ENCODE data around the gene CSTPP1.
"Not testable (repeated sequence)": the region's sequence is repeated elsewhere in the genome, so short reads cannot be mapped to it uniquely, and the experiment has no call there.

CSTPP1 gene

GRCh38 chr11:46914910-46915309 lies 21.7 kb upstream of the CSTPP1 start:
- Histone ChIP-seq H3K9ac (ENCODE audit: low read length) (no peak overlapping the region), H3K4me1 (ENCODE audit: control insufficient read depth, insufficient read depth, low read length) (peaks cover 27% of the 10 kb centered on the region), H3K4me3 (ENCODE audit: low read length) (no peak overlapping the region)

DNA sequence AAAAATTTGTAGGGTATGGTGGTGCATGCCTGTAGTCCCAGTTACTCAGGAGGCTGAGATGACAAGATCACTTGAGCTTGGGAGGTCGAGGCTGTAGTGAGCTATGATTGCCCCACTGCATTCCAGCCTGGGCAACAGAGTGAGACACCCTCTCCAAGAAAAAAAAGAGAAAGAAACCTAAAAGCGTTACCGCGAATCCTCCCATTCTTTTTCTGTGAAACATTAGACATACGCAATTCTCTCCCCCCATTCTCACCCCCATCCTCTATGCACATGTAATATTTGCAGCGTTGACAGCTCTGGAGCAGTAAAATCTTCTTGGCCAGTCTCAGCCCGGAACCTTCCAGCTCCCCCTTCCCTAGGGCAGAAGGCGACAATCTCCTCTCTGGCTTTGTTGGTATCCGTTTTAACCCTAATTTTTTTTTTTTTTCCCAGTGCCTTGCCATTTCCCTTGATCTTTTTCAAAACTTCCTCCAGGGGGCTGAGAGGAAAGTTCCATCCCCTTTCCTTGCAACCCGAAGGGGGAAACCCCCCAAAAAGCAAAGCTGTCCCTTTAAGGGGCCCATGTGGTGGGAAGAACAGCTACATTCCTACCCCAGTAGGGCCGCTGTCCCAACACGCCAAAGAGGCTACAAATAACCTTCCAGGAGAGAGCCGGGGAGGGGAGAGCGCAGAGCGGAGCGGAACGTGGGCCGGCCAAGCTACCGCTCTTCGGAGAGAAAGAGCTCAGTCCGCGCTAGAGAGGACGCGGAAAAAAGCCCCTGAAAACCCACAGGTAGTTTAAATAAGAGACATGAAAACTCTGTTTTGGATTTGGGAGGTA lies 20.1 kb upstream of the CSTPP1 start:
- H3K4me1 ChIP-seq (ENCODE audit: control insufficient read depth, insufficient read depth, low read length) = peaks cover 27% of the 10 kb centered on the region
- H3K9ac ChIP-seq (ENCODE audit: low read length) = peak overlapping the region; percentile 63
- H3K4me3 ChIP-seq (ENCODE audit: low read length) = peak overlapping the region; percentile 51
- H3K9me3 ChIP-seq (ENCODE audit: control insufficient read depth, low read length) = no peaks in the 10 kb centered on the region
- H3K36me3 ChIP-seq (ENCODE audit: control insufficient read depth, insufficient read depth, low read length) = no peaks in the 10 kb centered on the region
- H3K27me3 ChIP-seq (ENCODE audit: control insufficient read depth, insufficient read depth, low read length) = peaks cover 10% of the 10 kb centered on the region

More at GRCh38 chr11:46914910-46915309, 21.7 kb upstream of the CSTPP1 start:
- Histone ChIP-seq H3K36me3 (ENCODE audit: control insufficient read depth, insufficient read depth, low read length) (no peaks in the 10 kb centered on the region), H3K27me3 (ENCODE audit: control insufficient read depth, insufficient read depth, low read length) (peaks cover 10% of the 10 kb centered on the region), H3K9me3 (ENCODE audit: control insufficient read depth, low read length) (no peaks in the 10 kb centered on the region)

DNA sequence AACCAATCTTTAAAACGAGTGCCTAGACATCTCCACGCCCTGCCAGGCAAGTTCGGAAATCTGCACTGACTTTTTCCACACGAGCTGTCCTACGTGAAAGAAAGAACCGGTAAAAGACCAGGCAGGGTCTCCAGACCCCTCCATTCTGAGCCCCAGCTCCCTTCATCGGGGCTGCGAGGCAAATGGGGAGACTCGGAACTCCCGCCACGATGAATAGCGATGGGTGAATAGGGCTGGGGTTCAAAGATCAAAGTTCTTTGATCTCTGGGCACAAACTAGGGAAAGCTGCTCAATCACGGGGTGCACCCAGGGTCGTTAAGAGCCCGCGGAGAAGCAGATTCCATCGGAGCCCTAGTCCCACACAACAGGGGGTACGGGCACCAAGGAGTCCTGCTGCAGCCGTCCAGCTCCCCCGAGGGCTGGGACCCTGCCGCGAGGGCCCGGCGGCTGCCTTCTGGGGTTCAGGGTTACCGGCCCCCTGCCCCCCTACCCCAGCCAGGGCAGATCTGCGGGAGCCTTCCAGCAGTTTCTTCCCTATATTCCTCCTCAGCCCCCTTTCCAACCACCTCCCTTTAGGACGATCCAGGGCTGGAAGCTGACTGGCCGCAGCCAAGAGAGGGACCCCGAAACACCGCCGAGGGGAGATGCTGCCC lies 19.3 kb upstream of the CSTPP1 start:
- peak overlapping the region; percentile 51 for H3K4me3 ChIP-seq (ENCODE audit: low read length)
- peaks cover 27% of the 10 kb centered on the region for H3K4me1 ChIP-seq (ENCODE audit: control insufficient read depth, insufficient read depth, low read length)
- no peaks in the 10 kb centered on the region for H3K9me3 ChIP-seq (ENCODE audit: control insufficient read depth, low read length)
- peaks cover 10% of the 10 kb centered on the region for H3K27me3 ChIP-seq (ENCODE audit: control insufficient read depth, insufficient read depth, low read length)
- peak overlapping the region; percentile 63 for H3K9ac ChIP-seq (ENCODE audit: low read length)
- H3K36me3 ChIP-seq (ENCODE audit: control insufficient read depth, insufficient read depth, low read length) = no peaks in the 10 kb centered on the region

- no peaks in the 10 kb centered on the region for H3K36me3 ChIP-seq (ENCODE audit: control insufficient read depth, insufficient read depth, low read length)
- peaks cover 10% of the 10 kb centered on the region for H3K27me3 ChIP-seq (ENCODE audit: control insufficient read depth, insufficient read depth, low read length)
- no peaks in the 10 kb centered on the region for H3K9me3 ChIP-seq (ENCODE audit: control insufficient read depth, low read length)
- peaks cover 23% of the 10 kb centered on the region for H3K4me1 ChIP-seq (ENCODE audit: control insufficient read depth, insufficient read depth, low read length)
- peak overlapping the region; percentile 63 for H3K9ac ChIP-seq (ENCODE audit: low read length)
- peak overlapping the region; percentile 51 for H3K4me3 ChIP-seq (ENCODE audit: low read length)
Observed at GRCh38 chr11:46917762-46918082, 18.8 kb upstream of the CSTPP1 start.

- Histone ChIP-seq H3K27me3 (ENCODE audit: control insufficient read depth, insufficient read depth, low read length) (peaks cover 10% of the 10 kb centered on the region), H3K4me1 (ENCODE audit: control insufficient read depth, insufficient read depth, low read length) (peaks cover 20% of the 10 kb centered on the region), H3K36me3 (ENCODE audit: control insufficient read depth, insufficient read depth, low read length) (no peaks in the 10 kb centered on the region)
Observed at GRCh38 chr11:46918083-46918787, 18.3 kb upstream of the CSTPP1 start, which contains the start of gene LRP4. Gene LRP4, minus strand, starts transcription at chr11:46918550. Its CDS starts 171 bp downstream, at chr11:46918379.

DNA sequence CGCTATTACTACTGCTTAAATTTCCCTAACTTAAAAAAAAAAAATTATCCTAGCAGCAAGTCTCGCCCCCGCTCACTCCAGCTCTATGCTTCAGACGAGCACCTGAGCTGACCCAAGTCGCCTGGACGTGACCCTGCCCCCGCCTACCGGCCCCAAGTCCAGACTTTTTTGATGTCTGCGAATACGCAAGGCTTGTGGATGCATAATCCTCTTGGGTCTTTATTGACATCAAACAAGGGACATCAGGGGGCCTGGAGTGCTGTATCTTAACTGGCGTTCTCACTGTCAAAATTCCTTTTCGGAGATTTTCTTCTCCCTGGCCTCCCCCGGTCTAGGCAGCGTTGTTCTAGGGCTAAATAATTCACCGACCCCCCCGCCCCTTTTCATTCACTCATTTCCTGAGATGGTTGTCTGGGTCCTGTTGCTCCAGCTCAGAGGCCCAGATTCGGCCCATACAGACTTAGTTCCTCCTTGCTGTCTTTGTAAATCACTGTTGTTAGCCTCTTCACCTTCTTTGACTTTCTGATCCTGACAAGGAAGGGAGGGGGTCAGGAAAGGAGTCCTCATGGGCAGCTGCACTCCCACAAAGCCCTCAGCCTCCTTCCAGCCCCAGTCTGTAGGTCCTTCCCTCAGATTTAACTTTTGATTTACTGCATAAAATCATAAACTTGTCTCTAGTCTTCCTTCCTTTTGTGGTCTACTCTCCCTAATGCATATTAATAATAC lies 17.6 kb upstream of the CSTPP1 start:
- peaks cover 10% of the 10 kb centered on the region for H3K27me3 ChIP-seq (ENCODE audit: control insufficient read depth, insufficient read depth, low read length)
- no peaks in the 10 kb centered on the region for H3K36me3 ChIP-seq (ENCODE audit: control insufficient read depth, insufficient read depth, low read length)
- H3K9ac ChIP-seq (ENCODE audit: low read length) = peak overlapping the region; percentile 32
- no peak overlapping the region for H3K4me3 ChIP-seq (ENCODE audit: low read length)
- peaks cover 17% of the 10 kb centered on the region for H3K4me1 ChIP-seq (ENCODE audit: control insufficient read depth, insufficient read depth, low read length)
- no peaks in the 10 kb centered on the region for H3K9me3 ChIP-seq (ENCODE audit: control insufficient read depth, low read length)

More at GRCh38 chr11:46918083-46918787, 18.3 kb upstream of the CSTPP1 start, which contains the start of gene LRP4:
- H3K9ac ChIP-seq (ENCODE audit: low read length) = peak within 1 kb of the TSS; percentile 63
- H3K4me3 ChIP-seq (ENCODE audit: low read length) = peak within 1 kb of the TSS; percentile 51
- no peaks in the 10 kb centered on the region for H3K9me3 ChIP-seq (ENCODE audit: control insufficient read depth, low read length)

DNA sequence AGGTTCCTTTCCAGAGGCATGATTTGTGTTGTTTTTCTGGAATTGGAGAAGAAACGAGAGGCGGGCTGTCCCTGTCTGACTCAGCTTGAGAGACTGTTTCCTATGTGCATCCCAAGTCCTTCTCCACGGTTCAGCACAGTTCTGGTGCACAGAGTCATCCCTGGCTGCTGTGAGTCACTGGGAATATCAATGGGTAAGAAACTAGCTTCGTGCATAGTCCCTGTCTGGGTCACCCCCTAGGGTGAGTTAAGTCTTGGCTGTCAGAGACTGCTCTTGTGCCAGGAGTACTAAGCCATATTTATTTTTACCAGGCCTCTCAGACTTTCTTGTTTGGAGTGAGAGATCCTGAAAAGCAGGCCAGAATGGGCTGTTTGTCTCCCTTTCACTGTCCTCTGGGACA lies 15.8 kb upstream of the CSTPP1 start:
- peaks cover 12% of the 10 kb centered on the region for H3K4me1 ChIP-seq (ENCODE audit: control insufficient read depth, insufficient read depth, low read length)
- H3K9me3 ChIP-seq (ENCODE audit: control insufficient read depth, low read length) = no peaks in the 10 kb centered on the region
- no peaks in the 10 kb centered on the region for H3K36me3 ChIP-seq (ENCODE audit: control insufficient read depth, insufficient read depth, low read length)
- peaks cover 10% of the 10 kb centered on the region for H3K27me3 ChIP-seq (ENCODE audit: control insufficient read depth, insufficient read depth, low read length)
- peak overlapping the region; percentile 26 for H3K9ac ChIP-seq (ENCODE audit: low read length)
- no peak overlapping the region for H3K4me3 ChIP-seq (ENCODE audit: low read length)

GRCh38 chr11:46927928-46928327 lies 8.6 kb upstream of the CSTPP1 start:
- H3K36me3 ChIP-seq (ENCODE audit: control insufficient read depth, insufficient read depth, low read length); H3K9me3 ChIP-seq (ENCODE audit: control insufficient read depth, low read length); H3K27me3 ChIP-seq (ENCODE audit: control insufficient read depth, insufficient read depth, low read length); H3K4me3 ChIP-seq (ENCODE audit: low read length); H3K9ac ChIP-seq (ENCODE audit: low read length): not testable (repeated sequence)
- peaks cover 24% of the 10 kb centered on the region for H3K4me1 ChIP-seq (ENCODE audit: control insufficient read depth, insufficient read depth, low read length)

- not testable (repeated sequence) for H3K9me3 ChIP-seq (ENCODE audit: control insufficient read depth, low read length)
- peaks cover 22% of the 10 kb centered on the region for H3K4me1 ChIP-seq (ENCODE audit: control insufficient read depth, insufficient read depth, low read length)
Observed at GRCh38 chr11:46928701-46929100, 7.9 kb upstream of the CSTPP1 start.

DNA sequence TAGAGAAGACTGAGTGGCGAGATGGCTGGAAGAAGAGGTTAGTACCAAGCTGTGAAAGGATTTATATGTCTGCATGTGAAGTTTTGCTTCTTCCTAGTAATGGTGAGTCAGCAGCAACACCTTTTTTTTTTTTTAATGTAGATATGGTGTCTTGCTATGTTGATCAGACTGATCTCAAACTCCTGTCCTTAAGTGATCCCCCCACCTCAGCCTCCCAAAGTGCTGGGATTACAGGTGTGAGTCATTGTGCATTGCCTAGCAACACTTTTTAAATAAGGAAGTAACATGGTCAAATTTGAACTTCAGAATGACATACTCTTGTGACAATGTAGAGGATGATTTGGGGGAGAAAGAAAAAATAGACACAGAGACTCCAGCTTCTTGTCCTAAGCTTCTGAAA lies 6.5 kb upstream of the CSTPP1 start:
- no peaks in the 10 kb centered on the region for H3K36me3 ChIP-seq (ENCODE audit: control insufficient read depth, insufficient read depth, low read length)
- no peaks in the 10 kb centered on the region for H3K27me3 ChIP-seq (ENCODE audit: control insufficient read depth, insufficient read depth, low read length)
- H3K9me3 ChIP-seq (ENCODE audit: control insufficient read depth, low read length) = no peaks in the 10 kb centered on the region
- H3K9ac ChIP-seq (ENCODE audit: low read length) = no peak overlapping the region
- H3K4me1 ChIP-seq (ENCODE audit: control insufficient read depth, insufficient read depth, low read length) = peaks cover 17% of the 10 kb centered on the region
- H3K4me3 ChIP-seq (ENCODE audit: low read length) = no peak overlapping the region

More at GRCh38 chr11:46928701-46929100, 7.9 kb upstream of the CSTPP1 start:
- not testable (repeated sequence) for H3K4me3 ChIP-seq (ENCODE audit: low read length); H3K27me3 ChIP-seq (ENCODE audit: control insufficient read depth, insufficient read depth, low read length); H3K9ac ChIP-seq (ENCODE audit: low read length); H3K36me3 ChIP-seq (ENCODE audit: control insufficient read depth, insufficient read depth, low read length)

- Histone ChIP-seq H3K27me3 (ENCODE audit: control insufficient read depth, insufficient read depth, low read length) (no peaks in the 10 kb centered on the region), H3K9ac (ENCODE audit: low read length) (peak overlapping the region; percentile 40), H3K4me3 (ENCODE audit: low read length) (peak overlapping the region; percentile 32), H3K9me3 (ENCODE audit: control insufficient read depth, low read length) (no peaks in the 10 kb centered on the region), H3K36me3 (ENCODE audit: control insufficient read depth, insufficient read depth, low read length) (no peaks in the 10 kb centered on the region), H3K4me1 (ENCODE audit: control insufficient read depth, insufficient read depth, low read length) (peaks cover 35% of the 10 kb centered on the region)
Observed at GRCh38 chr11:46942172-46942571, 5.6 kb downstream of the CSTPP1 start.

Data from mucosa of stomach (tissue), 1 donor.